NCI-H1694 treated with DMSO at 0.1 percent for 48 hours (cell line): ENCODE results near the gene GABARAPL2.

Experiments used
- DNase-seq: peaks from one replicate; lab custom pipeline; 2025; lab: John Stamatoyannopoulos, UW

Gene GABARAPL2

GRCh38 chr16:75555213-75555706 lies 10.9 kb upstream of the GABARAPL2 start:
- DNase-seq, result peak; percentile 67

- DNase-seq, result peak; percentile 69
Measured at GRCh38 chr16:75555707-75556430, 10.3 kb upstream of the GABARAPL2 start, which contains the start of gene TMEM231. TMEM231 (minus strand) TSS chr16:75556252; CDS start chr16:75556209, 43 bp downstream.

- DNase-seq, result no peak
Measured at GRCh38 chr16:75556431-75556950, 9.7 kb upstream of the GABARAPL2 start.

- no peak for DNase-seq
Measured at GRCh38 chr16:75558846-75559401, 7.3 kb upstream of the GABARAPL2 start.

- no peak for DNase-seq
Measured at GRCh38 chr16:75559564-75560372, 6.4 kb upstream of the GABARAPL2 start.

- no peak for DNase-seq
Measured at GRCh38 chr16:75565640-75566039, 539 bp upstream of the GABARAPL2 start.

GRCh38 chr16:75566758-75567255 lies 628 bp downstream of the GABARAPL2 start:
- DNase-seq, result no peak

GRCh38 chr16:75567911-75568310 lies 1.7 kb downstream of the GABARAPL2 start:
- no peak for DNase-seq

GRCh38 chr16:75570396-75571065 lies 4.4 kb downstream of the GABARAPL2 start:
- DNase-seq, result no peak

GRCh38 chr16:75572864-75573542 lies 6.8 kb downstream of the GABARAPL2 start:
- DNase-seq, result no peak

- DNase-seq, result no peak
Measured at GRCh38 chr16:75573955-75574354, 7.8 kb downstream of the GABARAPL2 start.

GRCh38 chr16:75575958-75576357 lies 9.8 kb downstream of the GABARAPL2 start:
- DNase-seq, result no peak

- no peak for DNase-seq
Measured at GRCh38 chr16:75576384-75576811, 10.2 kb downstream of the GABARAPL2 start.

- no peak for DNase-seq
Measured at GRCh38 chr16:75578212-75578611, 12.0 kb downstream of the GABARAPL2 start.

- DNase-seq, result no peak
Measured at GRCh38 chr16:75578725-75579124, 12.5 kb downstream of the GABARAPL2 start.

GRCh38 chr16:75579281-75579834 lies 13.2 kb downstream of the GABARAPL2 start:
- no peak for DNase-seq

- no peak for DNase-seq
Measured at GRCh38 chr16:75584108-75584507, 17.9 kb downstream of the GABARAPL2 start.

GRCh38 chr16:75588716-75589115 lies 22.5 kb downstream of the GABARAPL2 start:
- DNase-seq, result no peak

GRCh38 chr16:75589306-75589705 lies 23.1 kb downstream of the GABARAPL2 start:
- DNase-seq, result no peak

- DNase-seq, result no peak
Measured at GRCh38 chr16:75590920-75591843, 25.0 kb downstream of the GABARAPL2 start.
